GM19468 (cell line): ENCODE data around the gene NBPF15.
"Not testable (repeated sequence)": the region's sequence is repeated elsewhere in the genome, so short reads cannot be mapped to it uniquely, and the experiment has no call there.

Source experiments
- ATAC-seq: cut with Tn5 transposase; IDR thresholded peaks from one replicate; pipeline ENCODE4 v1.9.1; 2021; ENCODE audit warnings: mild to moderate bottlenecking, moderate library complexity, moderate number of reproducible peaks; ENCODE audit not compliant: unreplicated experiment; ENCODE audit errors: extremely low read depth

NBPF15 gene

GRCh38 chr1:144371651-144372050 lies 89.8 kb downstream of the NBPF15 start:
- not testable (repeated sequence) for ATAC-seq
